ENCODE results near the gene ZNF391. TPM values are rescaled to one million over a fixed set of nuclear protein-coding genes. Genes with fewer than 3 reads are reported as not detected.

Gene ZNF391
- total RNA-seq, 1 experiment from 2014 or later: 4.6 TPM

GRCh38 chr6:27426045-27426620, 37.6 kb downstream of the ZNF391 start:
- no peak for DNase-seq
- intact Hi-C loops (cut with micrococcal nuclease; ENCODE audit: unreplicated experiment): no loop called here
- no peak for TF ChIP-seq CTCF (IDR thresholded peaks at IDR 0.05; ENCODE audit: unreplicated experiment)
- Mint-ChIP-seq H3K36me3 (ENCODE audit: insufficient read depth, unreplicated experiment) (no peaks in the 10 kb centered on the region), H3K27me3 (ENCODE audit: unreplicated experiment) (peaks cover 7% of the 10 kb centered on the region), H3K27ac (ENCODE audit: unreplicated experiment) (no peak overlapping the region), H3K4me3 (ENCODE audit: low read depth, unreplicated experiment) (no peak overlapping the region), H3K9me3 (ENCODE audit: low read depth, unreplicated experiment) (peaks cover 8% of the 10 kb centered on the region), H3K4me1 (ENCODE audit: low read depth, unreplicated experiment) (no peaks in the 10 kb centered on the region)
- CTCF ChIA-PET: no interaction called here
- BruUV-seq (replicated peaks): no TSS peak

GRCh38 chr6:27428502-27428901, 39.9 kb downstream of the ZNF391 start:
- BruUV-seq (replicated peaks): no TSS peak
- Mint-ChIP-seq H3K4me1 (ENCODE audit: low read depth, unreplicated experiment) (no peaks in the 10 kb centered on the region), H3K4me3 (ENCODE audit: low read depth, unreplicated experiment) (no peak overlapping the region), H3K9me3 (ENCODE audit: low read depth, unreplicated experiment) (peaks cover 8% of the 10 kb centered on the region), H3K27me3 (ENCODE audit: unreplicated experiment) (peaks cover 7% of the 10 kb centered on the region), H3K36me3 (ENCODE audit: insufficient read depth, unreplicated experiment) (no peaks in the 10 kb centered on the region), H3K27ac (ENCODE audit: unreplicated experiment) (no peak overlapping the region)
- CTCF ChIA-PET: no interaction called here
- DNase-seq: no peak
- intact Hi-C loops (cut with micrococcal nuclease; ENCODE audit: unreplicated experiment): no loop called here
- no peak for TF ChIP-seq CTCF (IDR thresholded peaks at IDR 0.05; ENCODE audit: unreplicated experiment)

GRCh38 chr6:27428966-27429365, 40.4 kb downstream of the ZNF391 start:
- no peak for DNase-seq
- intact Hi-C loops (cut with micrococcal nuclease; ENCODE audit: unreplicated experiment): no loop called here
- Mint-ChIP-seq H3K27me3 (ENCODE audit: unreplicated experiment) (peaks cover 7% of the 10 kb centered on the region), H3K4me1 (ENCODE audit: low read depth, unreplicated experiment) (no peaks in the 10 kb centered on the region), H3K9me3 (ENCODE audit: low read depth, unreplicated experiment) (peaks cover 12% of the 10 kb centered on the region), H3K36me3 (ENCODE audit: insufficient read depth, unreplicated experiment) (no peaks in the 10 kb centered on the region), H3K4me3 (ENCODE audit: low read depth, unreplicated experiment) (no peak overlapping the region), H3K27ac (ENCODE audit: unreplicated experiment) (no peak overlapping the region)
- no TSS peak for BruUV-seq (replicated peaks)
- no peak for TF ChIP-seq CTCF (IDR thresholded peaks at IDR 0.05; ENCODE audit: unreplicated experiment)
- CTCF ChIA-PET: no interaction called here

- H3K9me3 Mint-ChIP-seq (ENCODE audit: low read depth, unreplicated experiment): peaks cover 19% of the 10 kb centered on the region
- H3K27me3 Mint-ChIP-seq (ENCODE audit: unreplicated experiment): peaks cover 7% of the 10 kb centered on the region
- H3K4me3 Mint-ChIP-seq (ENCODE audit: low read depth, unreplicated experiment): no peak overlapping the region
- H3K4me1 Mint-ChIP-seq (ENCODE audit: low read depth, unreplicated experiment): no peaks in the 10 kb centered on the region
- intact Hi-C loops (cut with micrococcal nuclease; ENCODE audit: unreplicated experiment): no loop called here
- no TSS peak for BruUV-seq (replicated peaks)
- no peak overlapping the region for H3K27ac Mint-ChIP-seq (ENCODE audit: unreplicated experiment)
- no peak for DNase-seq
- no peak for TF ChIP-seq CTCF (IDR thresholded peaks at IDR 0.05; ENCODE audit: unreplicated experiment)
- H3K36me3 Mint-ChIP-seq (ENCODE audit: insufficient read depth, unreplicated experiment): no peaks in the 10 kb centered on the region
- CTCF ChIA-PET: no interaction called here
Measured at GRCh38 chr6:27433714-27434113, 45.2 kb downstream of the ZNF391 start.
